GM13977 (cell line): Measurements from ENCODE around the gene PTPRM.

Experiments
- DNase-seq: peaks from one replicate; pipeline ENCODE4 v3.0.0; 2012; ENCODE audit warnings: low spot score
- CTCF ChIP-seq: IDR thresholded peaks from 2 replicates; pipeline ENCODE4 v1.5.1; 2012; ENCODE audit warnings: mild to moderate bottlenecking, control low read depth; ENCODE audit not compliant: insufficient read depth; ENCODE audit errors: extremely low read depth, missing control alignments
- in situ Hi-C: fragments of 300-500 bp; cut with MboI; formaldehyde crosslinking; loops from one replicate; pipeline ENCODE4 v1.12.0; 2022; ENCODE audit warnings: low sequenced_read_pairs, low pct_unique_long_range_greater_than_20kb, mixed read lengths, inconsistent platforms; ENCODE audit not compliant: unreplicated experiment

The PTPRM gene

DNA sequence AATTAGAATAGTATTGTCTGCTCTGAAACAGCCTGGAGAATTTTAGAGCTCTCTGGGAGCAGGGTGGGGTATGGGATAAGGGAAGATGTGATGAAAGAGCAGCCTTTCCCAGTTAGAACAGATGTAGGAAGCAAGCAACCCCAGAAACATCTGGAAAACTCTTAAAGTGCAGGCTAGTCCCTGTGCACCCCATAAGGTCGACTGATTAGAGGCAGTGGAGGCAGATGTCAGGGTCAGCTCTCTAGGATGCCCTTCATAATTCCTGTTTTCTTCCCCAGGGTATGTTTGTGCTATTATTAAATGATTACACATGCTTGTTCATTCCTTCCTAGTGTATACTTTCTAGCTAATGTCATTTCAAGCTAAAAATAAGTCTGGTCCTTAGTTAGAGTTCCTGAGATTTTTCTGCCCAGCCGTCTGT, 41.7 kb downstream of the PTPRM start:
- DNase-seq = no peak
- in situ Hi-C loops = no loop called here
- TF ChIP-seq CTCF = no peak

GRCh38 chr18:7609617-7610016, 42.5 kb downstream of the PTPRM start:
- no peak for TF ChIP-seq CTCF
- in situ Hi-C loops = no loop called here
- DNase-seq = no peak

GRCh38 chr18:7614042-7614441, 46.9 kb downstream of the PTPRM start:
- in situ Hi-C loops = no loop called here
- TF ChIP-seq CTCF = no peak

GRCh38 chr18:7615840-7616239, 48.7 kb downstream of the PTPRM start:
- no peak for TF ChIP-seq CTCF
- in situ Hi-C loops = no loop called here
- DNase-seq = no peak

More at GRCh38 chr18:7614042-7614441, 46.9 kb downstream of the PTPRM start:
- DNase-seq = no peak

- TF ChIP-seq CTCF = no peak
- in situ Hi-C loops = no loop called here
- DNase-seq = no peak
Measured at GRCh38 chr18:7616661-7617060, 49.5 kb downstream of the PTPRM start.

- DNase-seq = no peak
- in situ Hi-C loops = no loop called here
Measured at GRCh38 chr18:7617738-7618422, 50.8 kb downstream of the PTPRM start.

More at GRCh38 chr18:7617738-7618422, 50.8 kb downstream of the PTPRM start:
- TF ChIP-seq CTCF = no peak
